NB4 (cell line): ENCODE measurements around the gene SARNP.
"Not testable (repeated sequence)": the region's sequence is repeated elsewhere in the genome, so short reads cannot be mapped to it uniquely, and the experiment has no call there.

Experiments used
- DNase-seq: peaks from one replicate; pipeline ENCODE4 v3.0.0; 2010; ENCODE audit warnings: low read depth
- H3K4me3 ChIP-seq: one replicate; pipeline ENCODE4 v1.5.1; 2011; ENCODE audit warnings: mild to moderate bottlenecking, low read depth, low read length, moderate library complexity
- MYC ChIP-seq: IDR thresholded peaks from 2 replicates; pipeline ENCODE4 v1.6.1; 2011; ENCODE audit warnings: low read depth, low read length
- POLR2A ChIP-seq: IDR thresholded peaks from 2 replicates; pipeline ENCODE4 v1.6.1; 2011; ENCODE audit warnings: mild to moderate bottlenecking; ENCODE audit not compliant: insufficient read length; ENCODE audit errors: extremely low read depth
- TF ChIP-seq, protein P1 (sequence below): IDR thresholded peaks from one replicate; pipeline ENCODE4 v1.5.1; 2012; ENCODE audit warnings: low read depth, low read length
- TF ChIP-seq, protein P2 (sequence below): IDR thresholded peaks from 2 replicates; pipeline ENCODE4 v1.6.1; 2011; ENCODE audit warnings: low read depth, low read length

SARNP gene

GRCh38 chr12:55765736-55766290, 51.7 kb downstream of the SARNP start:
- TF ChIP-seq MYC (no peak), POLR2A (no peak)
- TF ChIP-seq, protein P1, sequence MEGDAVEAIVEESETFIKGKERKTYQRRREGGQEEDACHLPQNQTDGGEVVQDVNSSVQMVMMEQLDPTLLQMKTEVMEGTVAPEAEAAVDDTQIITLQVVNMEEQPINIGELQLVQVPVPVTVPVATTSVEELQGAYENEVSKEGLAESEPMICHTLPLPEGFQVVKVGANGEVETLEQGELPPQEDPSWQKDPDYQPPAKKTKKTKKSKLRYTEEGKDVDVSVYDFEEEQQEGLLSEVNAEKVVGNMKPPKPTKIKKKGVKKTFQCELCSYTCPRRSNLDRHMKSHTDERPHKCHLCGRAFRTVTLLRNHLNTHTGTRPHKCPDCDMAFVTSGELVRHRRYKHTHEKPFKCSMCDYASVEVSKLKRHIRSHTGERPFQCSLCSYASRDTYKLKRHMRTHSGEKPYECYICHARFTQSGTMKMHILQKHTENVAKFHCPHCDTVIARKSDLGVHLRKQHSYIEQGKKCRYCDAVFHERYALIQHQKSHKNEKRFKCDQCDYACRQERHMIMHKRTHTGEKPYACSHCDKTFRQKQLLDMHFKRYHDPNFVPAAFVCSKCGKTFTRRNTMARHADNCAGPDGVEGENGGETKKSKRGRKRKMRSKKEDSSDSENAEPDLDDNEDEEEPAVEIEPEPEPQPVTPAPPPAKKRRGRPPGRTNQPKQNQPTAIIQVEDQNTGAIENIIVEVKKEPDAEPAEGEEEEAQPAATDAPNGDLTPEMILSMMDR: no peak
- TF ChIP-seq, protein P2, sequence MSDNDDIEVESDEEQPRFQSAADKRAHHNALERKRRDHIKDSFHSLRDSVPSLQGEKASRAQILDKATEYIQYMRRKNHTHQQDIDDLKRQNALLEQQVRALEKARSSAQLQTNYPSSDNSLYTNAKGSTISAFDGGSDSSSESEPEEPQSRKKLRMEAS: no peak
- DNase-seq: no peak
- no peak overlapping the region for H3K4me3 ChIP-seq

DNA sequence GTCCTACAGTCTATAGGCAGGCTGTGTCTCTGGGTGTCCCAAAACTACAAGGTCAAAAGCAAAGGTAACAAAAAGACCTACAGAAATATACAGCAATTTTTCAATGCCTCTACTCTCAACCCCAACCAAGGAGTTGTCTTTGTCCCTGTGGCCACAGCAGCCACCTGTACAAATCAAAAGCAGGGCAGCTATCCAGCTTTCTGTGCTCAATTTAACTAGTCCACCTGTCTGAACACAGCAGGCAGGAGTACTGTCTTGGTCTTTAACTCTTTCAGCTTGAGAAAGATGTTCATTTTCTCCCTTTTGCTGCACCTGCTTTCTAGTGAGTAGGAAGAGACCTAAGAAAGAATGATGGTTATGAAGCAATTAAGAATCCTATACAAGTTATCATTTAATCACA, 54.9 kb downstream of the SARNP start:
- TF ChIP-seq MYC (no peak), POLR2A (no peak)
- TF ChIP-seq, protein P2: no peak
- TF ChIP-seq, protein P1: no peak
- no peak for DNase-seq

GRCh38 chr12:55760663-55761062, 56.9 kb downstream of the SARNP start:
- TF ChIP-seq, protein P2: no peak
- TF ChIP-seq POLR2A (no peak), MYC (no peak)
- TF ChIP-seq, protein P1: no peak
- H3K4me3 ChIP-seq: no peak overlapping the region
- no peak for DNase-seq

More for the DNA sequence above, 54.9 kb downstream of the SARNP start:
- no peak overlapping the region for H3K4me3 ChIP-seq

GRCh38 chr12:55758575-55758974, 58.9 kb downstream of the SARNP start:
- DNase-seq, H3K4me3 ChIP-seq: not testable (repeated sequence)

GRCh38 chr12:55757701-55758100, 59.8 kb downstream of the SARNP start:
- TF ChIP-seq, protein P2: no peak
- TF ChIP-seq MYC: no peak
- DNase-seq: no peak
- H3K4me3 ChIP-seq: no peak overlapping the region

GRCh38 chr12:55755246-55755645, 62.3 kb downstream of the SARNP start:
- H3K4me3 ChIP-seq: no peak overlapping the region
- TF ChIP-seq, protein P2: no peak
- TF ChIP-seq, protein P1: no peak
- no peak for TF ChIP-seq MYC
- TF ChIP-seq POLR2A: no peak
- no peak for DNase-seq
